Measurements from ENCODE around the gene PRKAG2. TPM values are rescaled to one million over a fixed set of nuclear protein-coding genes. Genes with fewer than 3 reads are reported as not detected.

The PRKAG2 gene
- total RNA-seq, 3 donors from 2014 or later: 42.4 to 48.5 (median 46.6) TPM

GRCh38 chr7:151895631-151896031 is 18.7 kb upstream of the PRKAG2 start:
- intact Hi-C loops (cut with DNase I, micrococcal nuclease): no loop called here
- H3K4me1 ChIP-seq (ENCODE audit: low read depth): peaks cover 12% of the 10 kb centered on the region
- peak; percentile 17 for ATAC-seq
- H3K4me3 ChIP-seq: no peak overlapping the region
- DNase-seq: no peak
- H3K9me3 ChIP-seq: no peaks in the 10 kb centered on the region
- TF ChIP-seq CTCF (IDR thresholded peaks at IDR 0.05): no peak
- no peaks in the 10 kb centered on the region for H3K36me3 ChIP-seq (ENCODE audit: low read depth)

GRCh38 chr7:151895008-151895630 is 18.2 kb upstream of the PRKAG2 start:
- Histone ChIP-seq H3K4me3 (no peak overlapping the region), H3K4me1 (ENCODE audit: low read depth) (peaks cover 12% of the 10 kb centered on the region), H3K9me3 (no peaks in the 10 kb centered on the region), H3K36me3 (ENCODE audit: low read depth) (no peaks in the 10 kb centered on the region)
- TF ChIP-seq CTCF (IDR thresholded peaks at IDR 0.05): no peak
- intact Hi-C loops (cut with DNase I, micrococcal nuclease): no loop called here
- DNase-seq (peak; percentile 59 to 82 (median 72)), ATAC-seq (peak; percentile 73)

GRCh38 chr7:151894111-151895007 is 17.4 kb upstream of the PRKAG2 start:
- Histone ChIP-seq H3K9me3 (no peaks in the 10 kb centered on the region), H3K4me1 (ENCODE audit: low read depth) (peaks cover 12% of the 10 kb centered on the region), H3K4me3 (no peak overlapping the region), H3K36me3 (ENCODE audit: low read depth) (no peaks in the 10 kb centered on the region)
- ATAC-seq: peak; percentile 62
- peak; percentile 56 to 80 (median 77) for DNase-seq
- intact Hi-C loops (cut with DNase I, micrococcal nuclease): no loop called here
- no peak for TF ChIP-seq CTCF (IDR thresholded peaks at IDR 0.05)

- DNase-seq (no peak), ATAC-seq (no peak)
- Histone ChIP-seq H3K4me1 (ENCODE audit: low read depth) (peaks cover 12% of the 10 kb centered on the region), H3K4me3 (no peak overlapping the region), H3K9me3 (no peaks in the 10 kb centered on the region), H3K36me3 (ENCODE audit: low read depth) (no peaks in the 10 kb centered on the region)
- no peak for TF ChIP-seq CTCF (IDR thresholded peaks at IDR 0.05)
- intact Hi-C loops (cut with DNase I, micrococcal nuclease): no loop called here
Observed at GRCh38 chr7:151893405-151893923, 16.5 kb upstream of the PRKAG2 start.

GRCh38 chr7:151891753-151892152 is 14.8 kb upstream of the PRKAG2 start:
- TF ChIP-seq CTCF (IDR thresholded peaks at IDR 0.05): no peak
- intact Hi-C loops (cut with DNase I, micrococcal nuclease): no loop called here
- ATAC-seq: no peak

More at GRCh38 chr7:151891753-151892152, 14.8 kb upstream of the PRKAG2 start:
- DNase-seq: no peak
- no peaks in the 10 kb centered on the region for H3K36me3 ChIP-seq (ENCODE audit: low read depth)
- H3K9me3 ChIP-seq: no peaks in the 10 kb centered on the region
- H3K4me3 ChIP-seq: no peak overlapping the region
- H3K4me1 ChIP-seq (ENCODE audit: low read depth): peaks cover 12% of the 10 kb centered on the region

All from mucosa of descending colon (tissue), 3 donors.